Measurements from ENCODE around the gene TCHHL1. TPM values are rescaled to one million over a fixed set of nuclear protein-coding genes. Genes with fewer than 3 reads are reported as not detected.

The TCHHL1 gene
- total RNA-seq, 1 experiment from 2014 or later = not detected

DNA sequence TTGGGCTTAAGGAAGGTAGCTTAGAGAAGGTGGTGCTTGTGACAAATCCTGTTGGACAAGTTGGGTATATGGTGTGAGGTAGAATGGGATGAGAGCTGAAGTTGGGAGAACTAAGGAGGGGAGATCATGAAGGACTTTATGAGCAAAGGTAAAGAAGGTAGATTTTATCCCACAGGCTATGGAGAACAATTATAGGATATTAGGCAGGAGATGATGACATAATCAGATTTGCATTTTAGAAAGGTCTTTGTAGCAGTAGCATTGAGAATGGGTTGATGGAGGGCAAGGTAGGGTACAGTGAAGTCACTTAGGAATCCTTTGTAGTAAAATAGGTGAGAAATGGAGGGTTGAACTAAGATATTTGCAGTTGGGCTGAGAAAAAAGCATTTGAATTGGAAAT, 41.3 kb upstream of the TCHHL1 start (continued):
- TF ChIP-seq, protein P1, sequence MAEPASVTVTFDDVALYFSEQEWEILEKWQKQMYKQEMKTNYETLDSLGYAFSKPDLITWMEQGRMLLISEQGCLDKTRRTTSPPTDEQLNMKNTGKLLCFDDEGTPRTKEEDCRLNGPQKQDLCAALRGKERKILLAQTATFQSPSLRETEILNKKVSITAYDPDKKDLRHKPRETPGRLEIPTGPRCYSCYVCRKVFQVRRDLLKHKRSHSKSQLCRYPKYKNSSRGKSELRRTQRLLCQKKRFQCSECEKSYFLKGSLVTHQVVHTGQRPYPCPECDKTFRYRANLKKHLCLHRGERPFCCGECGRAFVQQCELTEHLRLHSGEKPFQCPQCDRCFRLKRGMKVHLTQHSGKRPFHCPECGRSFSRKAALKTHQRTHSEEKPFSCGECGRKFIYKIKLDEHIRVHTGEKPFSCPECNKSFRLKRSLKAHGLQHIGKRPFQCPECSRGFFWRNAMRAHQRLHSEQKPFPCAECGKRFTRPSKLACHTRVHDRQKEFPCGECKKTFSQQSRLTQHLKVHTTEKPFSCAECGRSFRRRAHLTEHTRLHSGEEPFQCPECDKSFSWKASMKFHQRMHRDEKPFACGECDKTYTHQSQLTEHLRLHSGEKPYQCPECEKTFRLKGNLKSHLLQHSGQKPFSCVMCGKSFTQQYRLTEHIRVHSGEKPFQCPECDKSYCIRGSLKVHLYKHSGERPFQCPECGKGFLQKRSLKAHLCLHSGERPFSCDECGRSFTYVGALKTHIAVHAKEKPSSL (CRISPR knock-in tag; conservative IDR thresholded peaks at IDR 0.05) = no peak
- TF ChIP-seq ETV6 (CRISPR knock-in tag; IDR thresholded peaks at IDR 0.05) = no peak
- TF ChIP-seq GRHL2 (CRISPR knock-in tag; IDR thresholded peaks at IDR 0.05; ENCODE audit: insufficient replicate concordance, severe bottlenecking) = no peak
- TF ChIP-seq JAZF1 (CRISPR knock-in tag; IDR thresholded peaks at IDR 0.05) = no peak
- no peak for TF ChIP-seq JUN (CRISPR knock-in tag; IDR thresholded peaks at IDR 0.05)
- no peak for TF ChIP-seq PRRX2 (CRISPR knock-in tag; IDR thresholded peaks at IDR 0.05)
- TF ChIP-seq GTF2I (CRISPR knock-in tag; conservative IDR thresholded peaks at IDR 0.05) = no peak
- TF ChIP-seq CBFB (CRISPR knock-in tag; IDR thresholded peaks at IDR 0.05; ENCODE audit: low read depth) = no peak
- TF ChIP-seq, protein P2, sequence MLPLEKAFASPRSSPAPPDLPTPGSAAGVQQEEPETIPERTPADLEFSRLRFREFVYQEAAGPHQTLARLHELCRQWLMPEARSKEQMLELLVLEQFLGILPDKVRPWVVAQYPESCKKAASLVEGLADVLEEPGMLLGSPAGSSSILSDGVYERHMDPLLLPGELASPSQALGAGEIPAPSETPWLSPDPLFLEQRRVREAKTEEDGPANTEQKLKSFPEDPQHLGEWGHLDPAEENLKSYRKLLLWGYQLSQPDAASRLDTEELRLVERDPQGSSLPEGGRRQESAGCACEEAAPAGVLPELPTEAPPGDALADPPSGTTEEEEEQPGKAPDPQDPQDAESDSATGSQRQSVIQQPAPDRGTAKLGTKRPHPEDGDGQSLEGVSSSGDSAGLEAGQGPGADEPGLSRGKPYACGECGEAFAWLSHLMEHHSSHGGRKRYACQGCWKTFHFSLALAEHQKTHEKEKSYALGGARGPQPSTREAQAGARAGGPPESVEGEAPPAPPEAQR (CRISPR knock-in tag; IDR thresholded peaks at IDR 0.05) = no peak
- no peak for TF ChIP-seq ZNF416 (CRISPR knock-in tag; IDR thresholded peaks at IDR 0.05)

DNA sequence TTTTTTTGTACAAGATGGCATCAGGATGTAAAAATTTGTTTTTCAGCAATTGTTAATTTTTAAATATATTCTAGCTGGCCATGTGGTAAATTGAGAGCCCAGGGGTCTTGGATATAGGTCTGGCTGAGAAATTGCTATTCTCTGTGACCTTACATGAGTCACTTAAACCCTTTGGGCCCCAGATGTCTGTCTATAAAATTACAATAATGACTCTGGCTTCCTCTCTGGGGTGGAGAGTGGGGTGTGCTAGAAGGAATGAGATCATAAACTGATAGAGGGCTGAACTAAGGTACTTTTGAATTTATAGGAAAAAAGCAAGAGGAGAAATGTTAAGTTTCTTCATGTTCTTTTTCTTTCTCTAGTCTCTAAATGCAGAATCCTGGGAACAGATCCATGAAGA, 38.8 kb upstream of the TCHHL1 start:
- H3K36me3 Mint-ChIP-seq = peaks cover 10% of the 10 kb centered on the region
- no peak overlapping the region for H3K4me3 Mint-ChIP-seq
- ChIA-PET POLR2A (no interaction called here), CTCF (no interaction called here)
- peaks cover 35% of the 10 kb centered on the region for H3K27me3 Mint-ChIP-seq (ENCODE audit: low read depth)
- no peak overlapping the region for H3K27ac Mint-ChIP-seq
- TF ChIP-seq ZNF416 (CRISPR knock-in tag; IDR thresholded peaks at IDR 0.05) = no peak
- no peak for TF ChIP-seq NR1H2 (CRISPR knock-in tag; IDR thresholded peaks at IDR 0.05)
- TF ChIP-seq MXD4 (CRISPR knock-in tag; IDR thresholded peaks at IDR 0.05; ENCODE audit: borderline replicate concordance) = no peak
- DNase-seq (ENCODE audit: low spot score) (no peak), ATAC-seq (no peak)
- 0 out of 2 replicates have a peak, but pooled peaks cover 5% of the 10 kb centered on the region for H3K4me1 Mint-ChIP-seq
- H3K9me3 Mint-ChIP-seq = peaks cover 66% of the 10 kb centered on the region

DNA sequence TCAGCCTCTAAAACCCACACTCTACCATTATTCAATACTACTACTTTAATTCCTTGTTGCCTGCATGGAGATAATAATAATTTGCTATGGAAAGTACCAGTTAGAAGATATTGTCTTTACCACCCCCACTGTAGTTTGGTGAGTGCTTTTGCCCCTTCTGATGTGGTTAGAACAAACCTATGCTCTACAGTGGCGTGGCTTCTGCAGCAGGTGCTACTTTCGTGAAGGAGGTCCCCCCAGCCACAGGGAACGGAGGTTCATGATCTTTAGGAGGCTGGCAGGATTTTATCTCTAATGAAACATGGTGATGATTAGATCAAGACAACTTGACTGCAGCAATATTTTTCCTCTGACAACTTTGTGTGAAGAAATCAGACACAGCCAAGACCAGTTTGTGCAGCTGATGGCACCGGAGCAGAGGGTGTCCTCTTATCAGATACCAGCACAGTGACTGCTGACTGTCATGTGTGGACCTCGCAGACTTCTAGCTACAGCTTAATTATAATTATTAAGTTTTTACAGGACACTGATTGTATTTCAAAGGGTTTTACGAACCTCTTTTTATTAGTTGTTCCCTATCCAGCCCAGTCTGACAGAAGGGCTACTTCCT, 37.1 kb upstream of the TCHHL1 start:
- Mint-ChIP-seq H3K9me3 (peaks cover 62% of the 10 kb centered on the region), H3K4me1 (peaks cover 8% of the 10 kb centered on the region; the same call in 1 of the 2 replicates), H3K36me3 (peaks cover 11% of the 10 kb centered on the region), H3K4me3 (no peak overlapping the region), H3K27me3 (ENCODE audit: low read depth) (peaks cover 29% of the 10 kb centered on the region), H3K27ac (no peak overlapping the region)
- no peak for ATAC-seq
- DNase-seq (ENCODE audit: low spot score) = no peak
- TF ChIP-seq CREM (CRISPR knock-in tag; IDR thresholded peaks at IDR 0.05) (no peak), NFATC4 (CRISPR knock-in tag; IDR thresholded peaks at IDR 0.05) (no peak), ATF1 (CRISPR knock-in tag; IDR thresholded peaks at IDR 0.05) (no peak), NR1H2 (CRISPR knock-in tag; IDR thresholded peaks at IDR 0.05) (no peak), SP1 (CRISPR knock-in tag; conservative IDR thresholded peaks at IDR 0.05) (no peak), ZNF121 (CRISPR knock-in tag; IDR thresholded peaks at IDR 0.05) (no peak), ZNF232 (CRISPR knock-in tag; IDR thresholded peaks at IDR 0.05) (no peak), CBFB (CRISPR knock-in tag; IDR thresholded peaks at IDR 0.05; ENCODE audit: low read depth) (no peak), TCF7 (CRISPR knock-in tag; IDR thresholded peaks at IDR 0.05; ENCODE audit: low read depth) (no peak), RORB (CRISPR knock-in tag; IDR thresholded peaks at IDR 0.05) (no peak), EMX1 (CRISPR knock-in tag; IDR thresholded peaks at IDR 0.05) (no peak), ZNF416 (CRISPR knock-in tag; IDR thresholded peaks at IDR 0.05) (no peak)
- TF ChIP-seq, protein P3, sequence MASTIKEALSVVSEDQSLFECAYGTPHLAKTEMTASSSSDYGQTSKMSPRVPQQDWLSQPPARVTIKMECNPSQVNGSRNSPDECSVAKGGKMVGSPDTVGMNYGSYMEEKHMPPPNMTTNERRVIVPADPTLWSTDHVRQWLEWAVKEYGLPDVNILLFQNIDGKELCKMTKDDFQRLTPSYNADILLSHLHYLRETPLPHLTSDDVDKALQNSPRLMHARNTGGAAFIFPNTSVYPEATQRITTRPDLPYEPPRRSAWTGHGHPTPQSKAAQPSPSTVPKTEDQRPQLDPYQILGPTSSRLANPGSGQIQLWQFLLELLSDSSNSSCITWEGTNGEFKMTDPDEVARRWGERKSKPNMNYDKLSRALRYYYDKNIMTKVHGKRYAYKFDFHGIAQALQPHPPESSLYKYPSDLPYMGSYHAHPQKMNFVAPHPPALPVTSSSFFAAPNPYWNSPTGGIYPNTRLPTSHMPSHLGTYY (CRISPR knock-in tag; IDR thresholded peaks at IDR 0.05) = no peak
- TF ChIP-seq, protein P4, sequence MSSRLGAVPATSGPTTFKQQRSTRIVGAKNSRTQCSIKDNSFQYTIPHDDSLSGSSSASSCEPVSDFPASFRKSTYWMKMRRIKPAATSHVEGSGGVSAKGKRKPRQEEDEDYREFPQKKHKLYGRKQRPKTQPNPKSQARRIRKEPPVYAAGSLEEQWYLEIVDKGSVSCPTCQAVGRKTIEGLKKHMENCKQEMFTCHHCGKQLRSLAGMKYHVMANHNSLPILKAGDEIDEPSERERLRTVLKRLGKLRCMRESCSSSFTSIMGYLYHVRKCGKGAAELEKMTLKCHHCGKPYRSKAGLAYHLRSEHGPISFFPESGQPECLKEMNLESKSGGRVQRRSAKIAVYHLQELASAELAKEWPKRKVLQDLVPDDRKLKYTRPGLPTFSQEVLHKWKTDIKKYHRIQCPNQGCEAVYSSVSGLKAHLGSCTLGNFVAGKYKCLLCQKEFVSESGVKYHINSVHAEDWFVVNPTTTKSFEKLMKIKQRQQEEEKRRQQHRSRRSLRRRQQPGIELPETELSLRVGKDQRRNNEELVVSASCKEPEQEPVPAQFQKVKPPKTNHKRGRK (CRISPR knock-in tag; IDR thresholded peaks at IDR 0.05; ENCODE audit: borderline replicate concordance) = no peak
- TF ChIP-seq, protein P5, sequence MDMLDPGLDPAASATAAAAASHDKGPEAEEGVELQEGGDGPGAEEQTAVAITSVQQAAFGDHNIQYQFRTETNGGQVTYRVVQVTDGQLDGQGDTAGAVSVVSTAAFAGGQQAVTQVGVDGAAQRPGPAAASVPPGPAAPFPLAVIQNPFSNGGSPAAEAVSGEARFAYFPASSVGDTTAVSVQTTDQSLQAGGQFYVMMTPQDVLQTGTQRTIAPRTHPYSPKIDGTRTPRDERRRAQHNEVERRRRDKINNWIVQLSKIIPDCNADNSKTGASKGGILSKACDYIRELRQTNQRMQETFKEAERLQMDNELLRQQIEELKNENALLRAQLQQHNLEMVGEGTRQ (CRISPR knock-in tag; IDR thresholded peaks at IDR 0.05) = no peak
- POLR2A ChIA-PET = no interaction called here
- CTCF ChIA-PET = interaction anchor here (0.7 kb wide), 1 partner anchor 63 kb away, joined by 3 read pairs; no protein-coding TSS in a partner anchor

Data from WTC11 (cell line).